Measurements from ENCODE around the gene HAPLN3.
"Not testable (repeated sequence)": the region's sequence is repeated elsewhere in the genome, so short reads cannot be mapped to it uniquely, and the experiment has no call there.

HAPLN3 gene

GRCh38 chr15:88894819-88895767, at the start of gene HAPLN3:
TSS of gene HAPLN3 (minus strand) at chr15:88895544. CDS start at chr15:88887298, 8,246 bp downstream.
- ChIA-PET POLR2A (no interaction called here), CTCF (interaction anchor here (1.1 to 3.3 kb wide), 2 partner anchors 10 to 272 kb away, joined by 3 to 14 read pairs; no protein-coding TSS in a partner anchor)
- no peak for TF ChIP-seq CTCF (IDR thresholded peaks at IDR 0.05; ENCODE audit: control extremely low read depth, extremely low read depth, low read depth, missing control alignments)
- DNase-seq (ENCODE audit: extremely low spot score), result peak; percentile 67

GRCh38 chr15:88940110-88940675, 44.8 kb upstream of the HAPLN3 start:
- no peak for DNase-seq (ENCODE audit: extremely low spot score)
- CTCF ChIA-PET, result no interaction called here
- TF ChIP-seq CTCF (IDR thresholded peaks at IDR 0.05; ENCODE audit: control extremely low read depth, extremely low read depth, low read depth, missing control alignments), result no peak
- POLR2A ChIA-PET, result no interaction called here

GRCh38 chr15:88939486-88939806, 44.1 kb upstream of the HAPLN3 start:
- CTCF ChIA-PET, result interaction anchor here (2.3 kb wide), 1 partner anchor 34 kb away, joined by 9 read pairs; no protein-coding TSS in a partner anchor
- DNase-seq (ENCODE audit: extremely low spot score), result no peak
- TF ChIP-seq CTCF (IDR thresholded peaks at IDR 0.05; ENCODE audit: control extremely low read depth, extremely low read depth, low read depth, missing control alignments), result no peak

GRCh38 chr15:88938802-88939485, 43.6 kb upstream of the HAPLN3 start:
- no peak for TF ChIP-seq CTCF (IDR thresholded peaks at IDR 0.05; ENCODE audit: control extremely low read depth, extremely low read depth, low read depth, missing control alignments)
- no peak for DNase-seq (ENCODE audit: extremely low spot score)
- ChIA-PET CTCF (interaction anchor here (2.3 kb wide), 1 partner anchor 34 kb away, joined by 9 read pairs; no protein-coding TSS in a partner anchor), POLR2A (no interaction called here)

More at GRCh38 chr15:88939486-88939806, 44.1 kb upstream of the HAPLN3 start:
- POLR2A ChIA-PET, result no interaction called here

GRCh38 chr15:88934449-88934848, 39.1 kb upstream of the HAPLN3 start:
- CTCF ChIA-PET, result interaction anchor here (1.0 kb wide), 1 partner anchor 30 kb away, joined by 3 read pairs; no protein-coding TSS in a partner anchor
- POLR2A ChIA-PET; DNase-seq (ENCODE audit: extremely low spot score): not testable (repeated sequence)

GRCh38 chr15:88932875-88933330, 37.6 kb upstream of the HAPLN3 start:
- no peak for DNase-seq (ENCODE audit: extremely low spot score)
- ChIA-PET POLR2A (no interaction called here), CTCF (no interaction called here)
- TF ChIP-seq CTCF (IDR thresholded peaks at IDR 0.05; ENCODE audit: control extremely low read depth, extremely low read depth, low read depth, missing control alignments), result no peak
